Neuronal stem cell (in vitro differentiated cells): ENCODE results near the gene ZNF496.

Experiments
- DNase-seq: peaks from one replicate; pipeline ENCODE4 v3.0.0-alpha.2; 2013; ENCODE audit warnings: low spot score
- H2AFZ ChIP-seq: one replicate; pipeline ENCODE4 v1.6.1; 2013; ENCODE audit warnings: mild to moderate bottlenecking, low read length, inconsistent platforms
- H2AK5ac ChIP-seq: 2 replicates; pipeline ENCODE4 v1.6.1; 2013; ENCODE audit warnings: low read depth, mild to moderate bottlenecking, inconsistent platforms, low read length, moderate library complexity, mixed read lengths
- H2BK120ac ChIP-seq: 2 replicates; pipeline ENCODE4 v1.6.1; 2013; ENCODE audit warnings: low read depth, mild to moderate bottlenecking, inconsistent platforms, low read length, moderate library complexity, mixed read lengths
- H2BK12ac ChIP-seq: one replicate; pipeline ENCODE4 v1.6.1; 2013; ENCODE audit warnings: low read length, inconsistent platforms
- H2BK15ac ChIP-seq: 2 replicates; pipeline ENCODE4 v1.6.1; 2013; ENCODE audit warnings: mild to moderate bottlenecking, low read length, inconsistent platforms, mixed read lengths
- H2BK5ac ChIP-seq: one replicate; pipeline ENCODE4 v1.6.1; 2013; ENCODE audit warnings: inconsistent platforms, mild to moderate bottlenecking, low read length, moderate library complexity
- H3K14ac ChIP-seq: one replicate; pipeline ENCODE4 v1.6.1; 2013; ENCODE audit warnings: low read length, inconsistent platforms
- H3K18ac ChIP-seq: 2 replicates; pipeline ENCODE4 v1.6.1; 2013; ENCODE audit warnings: low read length, inconsistent platforms
- H3K23ac ChIP-seq: 2 replicates; pipeline ENCODE4 v1.6.1; 2013; ENCODE audit warnings: low read depth, mild to moderate bottlenecking, mixed read lengths, low read length, inconsistent platforms; ENCODE audit not compliant: poor library complexity
- H3K27ac ChIP-seq: replicated peaks from 3 replicates; pipeline ENCODE4 v1.5.1; 2013; ENCODE audit warnings: low read length, inconsistent platforms
- H3K27me3 ChIP-seq, 3 experiments: 2 replicates each; pipeline ENCODE4 v1.6.1; 2013; ENCODE audit warnings: low read length in 3 of 3, mild to moderate bottlenecking in 2 of 3, inconsistent platforms in 1 of 3, low read depth in 1 of 3, mixed read lengths in 1 of 3, moderate library complexity in 1 of 3; ENCODE audit not compliant: control insufficient read depth in 3 of 3, insufficient read depth in 3 of 3
- H3K36me3 ChIP-seq, 2 donors: replicated peaks in 1 of 2; 2 replicates each; pipeline ENCODE4 v1.6.1; 2013; ENCODE audit warnings: low read length in 2 of 2; ENCODE audit not compliant: control insufficient read depth in 2 of 2, insufficient read depth in 2 of 2
- H3K4ac ChIP-seq: 2 replicates; pipeline ENCODE4 v1.6.1; 2013; ENCODE audit warnings: inconsistent platforms, mild to moderate bottlenecking, low read length, moderate library complexity
- H3K4me1 ChIP-seq, 2 donors: 1 replicate in 1 of 2; 2 replicates in 1 of 2; pipeline ENCODE4 v1.6.1; 2013; ENCODE audit warnings: low read length in 2 of 2, low read depth in 1 of 2; ENCODE audit not compliant: control insufficient read depth in 2 of 2, insufficient read depth in 1 of 2
- H3K4me2 ChIP-seq: one replicate; pipeline ENCODE4 v1.6.1; 2013; ENCODE audit warnings: mild to moderate bottlenecking, low read length, inconsistent platforms; ENCODE audit not compliant: insufficient read depth, poor library complexity, severe bottlenecking
- H3K4me3 ChIP-seq, 2 donors: 2 replicates each; pipeline ENCODE4 v1.5.1; 2013; ENCODE audit warnings: low read length in 2 of 2, mild to moderate bottlenecking in 2 of 2, inconsistent platforms in 1 of 2, moderate library complexity in 1 of 2
- H3K79me1 ChIP-seq: one replicate; pipeline ENCODE4 v1.6.1; 2013; ENCODE audit warnings: low read depth, mild to moderate bottlenecking, inconsistent platforms, low read length, moderate library complexity
- H3K9ac ChIP-seq: one replicate; pipeline ENCODE4 v1.6.1; 2013; ENCODE audit warnings: mild to moderate bottlenecking, low read depth, low read length, inconsistent platforms; ENCODE audit not compliant: poor library complexity
- H3K9me3 ChIP-seq, 2 donors: replicated peaks in 1 of 2; 2 replicates each; pipeline versions ENCODE3 to v1.6.1; 2013; ENCODE audit warnings: low read length in 2 of 2, mild to moderate bottlenecking in 2 of 2, inconsistent platforms in 1 of 2, low read depth in 1 of 2, mixed read lengths in 1 of 2, moderate library complexity in 1 of 2; ENCODE audit not compliant: control insufficient read depth in 2 of 2, insufficient read depth in 1 of 2
- H4K8ac ChIP-seq: one replicate; pipeline ENCODE4 v1.6.1; 2013; ENCODE audit warnings: low read depth, mild to moderate bottlenecking, inconsistent platforms, low read length, moderate library complexity
- H4K91ac ChIP-seq: one replicate; pipeline ENCODE4 v1.6.1; 2013; ENCODE audit warnings: low read length, low read depth, mild to moderate bottlenecking, inconsistent platforms; ENCODE audit not compliant: poor library complexity
- WGBS, 2 donors: extraction: QIAGEN DNeasy Blood & Tissue Kit; methylation state at CpG; one replicate each; pipeline ENCODE4 v1.1.7; 2013; ENCODE audit warnings: missing lambda C conversion rate in 2 of 2, mixed read lengths in 1 of 2; ENCODE audit not compliant: insufficient read length in 2 of 2, insufficient replicate concordance in 1 of 2; ENCODE audit errors: extremely low coverage in 2 of 2; 5-methylcytosine and 5-hydroxymethylcytosine counted together

Gene ZNF496

GRCh38 chr1:247336390-247336789 is 4.7 kb upstream of the ZNF496 start:
- Histone ChIP-seq H3K9ac (no peak overlapping the region), H3K23ac (no peak overlapping the region), H3K4ac (no peak overlapping the region), H3K4me1 (peaks cover 12 to 30% of the 10 kb centered on the region in 2 donors), H2AK5ac (no peak overlapping the region), H3K14ac (no peak overlapping the region), H3K18ac (no peak overlapping the region), H2BK15ac (no peak overlapping the region), H2BK120ac (no peak overlapping the region), H4K8ac (no peak overlapping the region), H3K27me3 (no peaks in the 10 kb centered on the region), H4K91ac (no peak overlapping the region), H3K27ac (no peak overlapping the region), H3K79me1 (peaks cover 14% of the 10 kb centered on the region), H3K9me3 (peaks cover 0 to 5% of the 10 kb centered on the region in 2 donors), H2BK12ac (no peak overlapping the region), H3K4me3 (no peak overlapping the region), H3K36me3 (peaks cover 21 to 73% of the 10 kb centered on the region in 2 donors), H3K4me2 (no peak overlapping the region), H2BK5ac (no peak overlapping the region), H2AFZ (no peak overlapping the region)
- DNase-seq = no peak
- WGBS, 2 donors = no CpG with 5 or more reads among the region's 7 CpGs

GRCh38 chr1:247335882-247336281 is 4.2 kb upstream of the ZNF496 start:
- no peak overlapping the region for H2AK5ac ChIP-seq
- H3K23ac ChIP-seq = no peak overlapping the region
- H2BK12ac ChIP-seq = no peak overlapping the region
- no peak overlapping the region for H2BK120ac ChIP-seq
- peaks cover 14% of the 10 kb centered on the region for H3K79me1 ChIP-seq
- no peak for DNase-seq
- H3K27ac ChIP-seq = peak overlapping the region; percentile 29
- H3K9me3 ChIP-seq = peaks cover 0 to 5% of the 10 kb centered on the region in 2 donors
- no peak overlapping the region for H4K91ac ChIP-seq
- H2BK5ac ChIP-seq = no peak overlapping the region
- no peak overlapping the region for H3K9ac ChIP-seq
- no peak overlapping the region for H3K4me3 ChIP-seq
- H3K14ac ChIP-seq = no peak overlapping the region
- no peak overlapping the region for H3K4ac ChIP-seq
- H3K36me3 ChIP-seq = peaks cover 21 to 68% of the 10 kb centered on the region in 2 donors
- H3K4me1 ChIP-seq = peaks cover 12 to 30% of the 10 kb centered on the region in 2 donors
- no peak overlapping the region for H4K8ac ChIP-seq
- H3K4me2 ChIP-seq = no peak overlapping the region
- no peaks in the 10 kb centered on the region for H3K27me3 ChIP-seq
- H2AFZ ChIP-seq = no peak overlapping the region
- H3K18ac ChIP-seq = no peak overlapping the region
- no CpG with 5 or more reads among the region's 11 CpGs for WGBS, 2 donors
- no peak overlapping the region for H2BK15ac ChIP-seq

- no peak for DNase-seq
- H3K9ac ChIP-seq = no peak overlapping the region
- H3K79me1 ChIP-seq = peaks cover 22% of the 10 kb centered on the region
- no peak overlapping the region for H2BK120ac ChIP-seq
- no peak overlapping the region for H2AFZ ChIP-seq
- H3K4ac ChIP-seq = no peak overlapping the region
- H3K4me3 ChIP-seq = no peak overlapping the region
- H3K4me1 ChIP-seq = peaks cover 20 to 36% of the 10 kb centered on the region in 2 donors
- H3K27ac ChIP-seq = no peak overlapping the region
- H2BK5ac ChIP-seq = no peak overlapping the region
- no peak overlapping the region for H3K18ac ChIP-seq
- peaks cover 0 to 5% of the 10 kb centered on the region in 2 donors for H3K9me3 ChIP-seq
- no CpG with 5 or more reads among the region's 11 CpGs for WGBS, 2 donors
- no peak overlapping the region for H4K8ac ChIP-seq
- no peak overlapping the region for H3K4me2 ChIP-seq
- no peak overlapping the region for H2AK5ac ChIP-seq
- no peak overlapping the region for H4K91ac ChIP-seq
- H3K14ac ChIP-seq = no peak overlapping the region
- H2BK12ac ChIP-seq = no peak overlapping the region
- no peak overlapping the region for H3K23ac ChIP-seq
- no peaks in the 10 kb centered on the region for H3K27me3 ChIP-seq
- H3K36me3 ChIP-seq = peaks cover 19 to 65% of the 10 kb centered on the region in 2 donors
- no peak overlapping the region for H2BK15ac ChIP-seq
These were observed 2.9 kb upstream of the ZNF496 start for GRCh38 chr1:247334378-247335133.

GRCh38 chr1:247332623-247333361 is 1.1 kb upstream of the ZNF496 start:
- Histone ChIP-seq H4K91ac (no peak overlapping the region), H3K36me3 (peaks cover 31 to 68% of the 10 kb centered on the region in 2 donors), H2BK15ac (no peak overlapping the region), H3K4me1 (peaks cover 20 to 36% of the 10 kb centered on the region in 2 donors), H3K9me3 (peaks cover 0 to 5% of the 10 kb centered on the region in 2 donors), H2BK120ac (no peak overlapping the region), H3K27ac (no peak overlapping the region), H3K23ac (peak overlapping the region; percentile 60), H2BK12ac (no peak overlapping the region), H3K4me2 (peak overlapping the region; percentile 80), H2BK5ac (no peak overlapping the region), H3K79me1 (peaks cover 19% of the 10 kb centered on the region), H3K4ac (no peak overlapping the region), H2AK5ac (peak overlapping the region; percentile 72), H2AFZ (peak overlapping the region; percentile 92), H3K14ac (peak overlapping the region; percentile 64), H3K27me3 (no peaks in the 10 kb centered on the region), H4K8ac (no peak overlapping the region), H3K18ac (peak overlapping the region; percentile 98), H3K4me3 (peak overlapping the region; percentile 90 to 97), H3K9ac (peak overlapping the region; percentile 97)
- no peak for DNase-seq
- WGBS, 2 donors = no CpG with 5 or more reads among the region's 28 CpGs
